HEK293T (cell line): ENCODE results near the gene TMEM151A.

Experiments
- BHLHE40 ChIP-seq: fragments of 450-650 bp; IDR thresholded peaks from 2 replicates; pipeline ENCODE4 v1.6.1; 2016; ENCODE audit warnings: mild to moderate bottlenecking, moderate library complexity, borderline replicate concordance
- ELF4 ChIP-seq: fragments of 450-650 bp; IDR thresholded peaks from 2 replicates; pipeline ENCODE4 v1.6.1; 2017; ENCODE audit warnings: antibody characterized with exemption
- FOXK2 ChIP-seq: fragments of 450-650 bp; IDR thresholded peaks from 2 replicates; pipeline ENCODE4 v1.6.1; 2016; ENCODE audit warnings: mild to moderate bottlenecking
- FOXM1 ChIP-seq: fragments of 450-650 bp; IDR thresholded peaks from 2 replicates; pipeline ENCODE4 v1.6.1; 2017; ENCODE audit warnings: mild to moderate bottlenecking, borderline replicate concordance
- HDGF ChIP-seq: fragments of 450-650 bp; IDR thresholded peaks from 2 replicates; pipeline ENCODE4 v1.6.1; 2017; ENCODE audit warnings: antibody characterized with exemption, borderline replicate concordance
- L3MBTL2 ChIP-seq: fragments of 450-650 bp; conservative IDR thresholded peaks from 2 replicates; pipeline ENCODE4 v1.6.1; 2016; ENCODE audit warnings: mild to moderate bottlenecking
- PKNOX1 ChIP-seq: fragments of 450-650 bp; IDR thresholded peaks from 2 replicates; pipeline ENCODE4 v1.6.1; 2016
- SP1 ChIP-seq: fragments of 450-650 bp; IDR thresholded peaks from 2 replicates; pipeline ENCODE4 v1.6.1; 2017
- SUZ12 ChIP-seq: fragments of 450-650 bp; IDR thresholded peaks from 2 replicates; pipeline ENCODE4 v1.6.1; 2016; ENCODE audit warnings: mild to moderate bottlenecking

- TF ChIP-seq FOXM1, result no peak
- no peak for TF ChIP-seq SP1
- no peak for TF ChIP-seq L3MBTL2
- no peak for TF ChIP-seq ELF4
- TF ChIP-seq FOXK2, result no peak
- TF ChIP-seq HDGF, result no peak
- no peak for TF ChIP-seq PKNOX1
- no peak for TF ChIP-seq BHLHE40
- TF ChIP-seq SUZ12, result no peak
Measured at GRCh38 chr11:66267039-66267378, 24.7 kb upstream of the TMEM151A start.
